Stimulated activated CD8-positive, alpha-beta memory T cell treated with anti-CD3 and anti-CD28 coated beads, Interleukin-7, amount 100 ng/mL, for 24 hours (primary cell): ENCODE results near the gene KCTD1.

ENCODE experiments used
- DNase-seq: peaks from one replicate; pipeline ENCODE4 v3.0.0-alpha.2; 2020; ENCODE audit warnings: low read depth

The KCTD1 gene

DNA sequence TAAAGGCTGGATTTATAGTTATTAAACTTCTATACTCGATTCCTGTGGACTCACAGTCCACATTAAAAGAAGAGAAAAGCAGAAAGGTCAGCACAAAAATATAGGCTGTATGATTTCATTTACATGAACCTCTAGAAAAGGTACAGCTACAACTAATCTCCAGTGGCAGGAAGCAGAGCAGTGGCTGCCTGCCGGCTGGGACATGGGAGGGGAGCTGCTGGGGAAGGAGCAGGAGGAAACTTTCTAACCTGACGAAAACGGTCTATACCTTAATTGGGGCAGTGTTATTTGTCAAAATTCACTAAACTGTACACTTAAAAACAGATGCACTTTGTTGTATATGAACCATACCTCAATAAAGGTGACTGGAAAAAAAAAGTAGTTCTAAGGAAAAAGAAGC, 26.7 kb downstream of the KCTD1 start:
- DNase-seq: no peak

DNA sequence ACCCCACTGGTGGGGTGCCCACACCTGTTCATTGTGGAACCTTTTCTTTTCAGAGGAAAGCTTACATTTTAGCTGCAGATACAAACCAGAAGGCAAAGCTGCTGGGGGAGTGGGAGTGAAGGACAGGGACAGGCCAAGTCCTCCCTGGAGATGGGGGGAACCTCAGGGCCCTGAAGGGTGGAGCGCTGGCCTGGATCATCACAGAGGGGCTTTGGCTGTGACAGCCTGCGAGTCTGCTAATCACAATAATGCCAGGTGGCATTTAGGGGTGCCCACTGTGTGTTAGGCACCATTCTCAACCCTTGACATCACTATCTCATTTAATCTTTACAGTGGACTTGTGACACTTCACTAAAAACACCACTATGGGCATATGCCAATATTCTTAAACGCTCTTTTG, 27.4 kb downstream of the KCTD1 start:
- DNase-seq: no peak

DNA sequence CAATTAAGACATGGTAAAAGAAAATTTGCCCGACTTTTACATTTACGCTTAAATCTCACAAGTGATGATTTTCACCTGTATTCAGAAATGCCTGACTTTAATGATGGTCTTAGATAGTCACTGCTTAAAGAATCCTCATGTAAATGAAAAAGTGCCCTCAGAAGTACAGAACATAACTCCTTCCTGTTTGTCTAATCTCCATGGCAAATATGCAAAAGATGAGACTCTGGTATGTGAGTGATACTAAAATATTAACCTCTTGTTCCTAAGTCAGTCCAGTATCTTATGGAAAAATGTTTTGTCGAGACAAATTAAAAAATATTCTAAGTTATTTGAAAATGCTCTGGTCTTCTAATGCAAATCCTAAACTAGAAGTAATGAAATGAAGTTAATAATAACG, 29.2 kb downstream of the KCTD1 start:
- DNase-seq: no peak

DNA sequence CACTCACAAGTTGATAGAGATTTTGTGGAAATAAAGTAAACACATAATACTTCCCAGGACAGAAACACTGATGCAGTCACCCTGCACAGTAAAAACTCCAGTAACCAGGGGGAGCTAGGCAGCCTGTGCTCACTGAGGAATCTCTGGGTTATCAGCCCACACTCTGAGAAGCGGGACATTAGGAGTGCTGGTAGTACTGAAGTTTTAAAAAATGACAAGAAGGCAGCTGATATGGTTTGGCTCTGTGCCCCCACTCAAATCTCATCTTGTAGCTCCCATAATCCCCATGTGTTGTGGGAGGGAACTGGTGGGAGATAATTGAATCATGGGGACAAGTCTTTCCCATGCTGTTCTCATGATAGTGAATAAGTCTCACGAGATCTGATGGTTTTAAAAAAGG, 31.4 kb downstream of the KCTD1 start:
- DNase-seq: no peak

DNA sequence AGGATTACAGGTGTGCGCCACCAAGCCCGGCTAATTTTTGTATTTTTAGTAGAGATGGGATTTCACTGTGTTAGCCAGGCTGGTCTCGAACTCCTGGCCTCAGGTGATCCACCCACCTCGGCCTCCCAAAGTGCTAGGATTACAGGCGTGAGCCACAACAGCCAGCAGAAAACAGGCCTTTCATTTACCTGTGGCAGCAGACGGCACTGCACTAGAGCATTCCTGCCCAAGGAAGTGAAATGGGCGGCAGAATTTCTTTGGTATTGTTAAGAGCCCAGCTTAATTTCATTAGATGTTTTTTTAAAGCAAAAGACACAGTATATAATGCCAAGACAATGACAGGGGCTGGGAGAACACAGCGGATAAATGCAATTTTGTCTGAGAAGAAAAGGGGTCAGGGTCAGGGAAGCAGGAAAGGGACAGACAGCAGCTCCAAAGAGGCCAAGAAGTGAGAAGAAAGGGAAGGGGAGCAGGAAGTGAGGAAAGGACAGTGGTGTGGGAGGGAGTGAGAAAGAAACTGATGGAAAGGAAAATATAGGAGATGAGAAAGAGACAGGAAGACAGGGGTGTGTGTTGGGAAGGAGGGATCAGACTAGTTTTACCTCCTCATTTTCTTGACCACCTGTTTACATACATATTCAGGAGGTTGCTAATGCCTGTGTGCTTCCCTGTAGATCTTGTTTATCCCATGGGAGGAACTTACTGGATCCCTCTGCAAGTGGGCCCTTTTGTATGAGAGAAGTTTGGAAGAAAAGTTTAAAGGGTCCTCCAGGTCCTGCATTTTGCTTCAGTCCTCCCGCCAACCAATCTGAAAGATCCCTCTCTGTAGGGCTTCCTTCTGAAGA, 32.5 kb downstream of the KCTD1 start:
- DNase-seq: no peak

DNA sequence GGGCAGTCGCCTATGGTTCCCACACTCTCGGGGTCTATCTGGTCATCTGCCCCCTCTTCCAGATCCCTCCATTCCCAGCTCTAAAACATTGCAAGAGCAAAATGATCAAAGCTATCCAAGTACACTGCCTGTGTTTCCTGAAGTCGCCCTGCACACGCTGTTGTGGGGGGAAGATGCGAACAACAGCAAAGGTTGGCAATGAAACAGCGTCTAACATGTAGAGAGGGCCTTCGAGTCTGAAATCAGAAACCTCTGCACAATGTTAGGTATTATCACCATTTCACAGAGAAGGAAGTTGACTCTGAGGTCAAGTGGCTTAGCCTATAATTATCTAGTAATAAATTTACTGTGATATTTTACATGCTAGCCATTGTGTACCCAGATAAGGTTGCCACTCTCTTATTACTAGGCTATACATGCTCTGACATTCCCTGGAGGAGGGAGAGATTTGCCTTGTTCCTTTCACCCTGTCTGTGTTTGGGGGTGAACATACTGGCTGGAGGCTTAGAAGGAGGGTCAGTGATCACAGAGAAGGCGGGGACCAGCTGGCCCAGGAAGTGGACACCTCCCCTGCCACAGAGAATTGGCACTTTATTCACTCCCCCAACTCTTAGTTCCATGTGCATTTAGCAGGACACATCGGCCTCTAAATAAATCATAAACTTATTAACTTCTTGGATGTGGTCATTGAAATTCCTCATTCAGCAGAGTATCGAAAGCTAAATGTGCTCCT, 36.8 kb downstream of the KCTD1 start:
- no peak for DNase-seq

DNA sequence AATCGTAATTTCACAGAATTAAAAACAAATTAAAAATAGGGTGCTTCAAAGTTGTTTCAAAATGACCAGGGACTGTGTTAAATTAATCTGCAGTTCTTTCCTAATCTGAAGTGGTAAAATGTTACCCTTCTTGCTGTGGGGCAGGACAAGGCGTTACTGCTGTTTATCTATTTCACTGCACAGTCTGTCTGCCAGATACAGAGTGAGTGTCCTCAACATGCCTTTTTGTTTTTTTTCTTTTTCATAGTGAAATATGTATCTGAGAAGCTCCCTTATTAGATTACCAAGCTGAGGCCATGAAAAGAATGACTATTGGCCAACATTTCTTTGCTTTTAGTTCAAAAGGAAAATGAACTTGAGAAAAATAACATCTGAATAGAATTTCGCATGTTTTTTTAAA, 38.0 kb downstream of the KCTD1 start:
- DNase-seq: no peak

DNA sequence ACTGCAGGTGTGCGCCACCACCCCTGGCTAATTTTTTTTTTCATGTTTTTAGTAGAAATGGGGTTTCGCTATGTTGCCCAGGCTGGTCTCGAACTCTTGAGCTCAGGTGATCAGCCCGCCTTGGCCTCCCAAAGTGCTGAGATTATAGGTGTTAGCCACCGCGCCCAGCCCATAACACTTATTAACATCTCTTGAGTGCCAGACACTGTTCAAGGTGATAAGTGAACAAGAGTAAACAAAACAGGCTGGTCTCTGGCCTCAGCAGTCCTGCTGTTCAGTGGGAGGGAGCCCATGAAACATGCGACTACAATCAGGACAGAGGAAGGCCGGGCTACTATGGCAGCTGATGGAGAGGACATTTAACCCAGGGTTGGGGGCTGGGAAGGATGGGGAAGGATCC, 42.3 kb downstream of the KCTD1 start:
- no peak for DNase-seq

DNA sequence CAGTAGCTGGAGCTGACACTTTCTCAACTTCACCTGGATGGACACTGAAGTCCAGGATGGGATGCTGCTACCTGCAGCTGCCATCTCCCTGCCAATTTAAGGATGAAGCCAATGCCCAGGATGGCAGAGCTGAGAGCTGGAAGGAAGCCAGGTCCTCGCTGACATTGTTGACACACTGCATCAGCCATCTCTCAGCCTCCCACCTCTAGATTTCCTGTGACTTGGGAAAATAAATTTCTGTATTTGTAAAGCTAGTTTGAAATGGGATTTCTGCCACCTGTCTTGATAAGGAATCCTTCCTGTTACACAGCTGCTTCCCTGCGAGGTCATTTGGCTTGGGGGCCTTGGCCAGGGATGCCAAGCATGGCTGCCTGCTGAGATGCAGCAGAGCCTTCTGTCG, 43.5 kb downstream of the KCTD1 start:
- no peak for DNase-seq

DNA sequence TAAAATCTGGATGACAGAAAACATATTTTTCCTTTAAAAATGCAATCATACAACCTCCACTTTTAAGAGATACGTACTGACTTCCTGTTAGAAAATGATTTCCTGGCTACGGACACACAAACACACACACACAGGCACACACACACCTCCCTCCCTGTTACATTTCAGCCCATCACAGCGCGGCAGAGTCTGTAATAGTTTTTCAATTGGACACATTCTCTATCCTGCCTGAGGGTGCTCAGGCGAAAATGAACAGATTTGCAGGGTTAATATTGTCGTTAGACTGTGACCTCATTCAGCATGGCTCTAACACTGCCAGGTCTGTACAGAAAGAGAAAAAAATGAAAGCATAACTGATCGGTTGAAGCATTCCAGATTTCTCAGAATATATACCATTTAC, 45.0 kb downstream of the KCTD1 start:
- DNase-seq: no peak

DNA sequence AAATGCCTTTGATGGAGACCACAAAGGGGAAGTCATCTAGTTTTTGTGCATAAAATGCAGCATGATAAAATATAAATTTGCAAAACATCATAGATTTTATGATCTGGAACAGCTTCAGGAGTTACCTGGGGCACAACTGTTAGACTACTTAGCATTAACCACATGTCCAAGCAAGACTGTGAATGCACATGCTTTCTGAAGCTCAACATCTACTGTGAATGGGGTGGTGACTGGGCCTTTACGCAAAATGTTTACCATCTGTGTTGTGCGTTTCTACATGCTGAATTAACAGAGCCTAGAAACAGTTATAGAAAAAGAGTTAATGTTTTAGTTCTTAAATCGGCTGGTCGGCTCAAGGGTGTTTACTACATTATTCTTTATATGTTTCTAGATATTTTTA, 45.5 kb downstream of the KCTD1 start:
- DNase-seq: no peak

DNA sequence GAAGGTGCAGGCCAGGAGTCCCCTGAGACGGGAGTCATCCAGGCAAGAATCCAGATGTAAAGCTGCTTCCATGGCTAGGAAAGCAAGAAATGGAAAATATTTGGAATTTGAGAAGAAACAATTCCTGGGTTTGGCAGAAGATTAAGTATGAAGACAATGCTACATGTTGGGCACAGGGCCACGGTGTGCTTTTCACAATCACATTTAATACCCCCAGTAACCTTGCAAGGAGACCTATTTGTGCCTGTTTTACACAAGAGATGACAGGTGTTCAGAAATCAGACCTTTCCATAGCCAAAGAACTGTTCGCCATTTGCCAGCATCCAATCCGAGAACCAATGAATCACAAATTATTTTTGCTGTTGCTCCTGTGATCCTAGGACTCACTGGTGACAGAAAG, 50.5 kb downstream of the KCTD1 start:
- DNase-seq: no peak

DNA sequence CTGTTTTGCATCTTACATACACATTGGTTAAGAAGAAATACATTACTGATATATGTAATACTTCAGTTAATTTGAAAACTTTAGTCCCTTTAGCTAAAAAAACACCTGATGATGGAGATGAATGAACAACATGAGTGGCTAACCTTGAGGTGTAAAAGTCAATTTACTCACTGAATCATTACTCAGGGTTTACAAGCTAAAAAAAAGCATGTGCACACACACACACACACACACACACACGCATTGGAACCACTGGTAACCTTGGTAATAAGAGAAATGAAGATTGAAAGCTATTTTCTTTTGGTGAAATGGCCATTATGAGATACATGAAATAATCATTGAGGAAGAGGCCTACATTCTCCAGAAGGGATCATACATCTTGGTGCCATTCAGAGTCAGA, 51.8 kb downstream of the KCTD1 start:
- no peak for DNase-seq

DNA sequence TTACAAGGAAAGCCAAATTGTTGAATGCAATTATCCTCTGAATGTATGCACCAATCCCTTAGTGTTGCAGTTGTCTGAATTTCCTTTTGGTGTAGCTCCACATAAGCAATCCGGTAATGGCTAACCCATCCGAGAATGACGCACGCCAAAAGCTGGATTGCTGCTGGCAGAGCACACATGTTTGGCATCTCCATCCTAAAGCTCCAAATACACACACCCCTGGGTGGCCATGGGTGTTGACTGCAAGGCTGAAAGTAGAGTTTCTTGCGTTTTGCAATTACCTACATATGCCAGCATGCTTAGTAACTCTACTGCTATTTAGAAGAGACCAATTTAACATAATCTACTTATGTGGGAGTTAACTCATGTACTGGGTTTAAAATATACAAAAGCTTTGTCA, 53.1 kb downstream of the KCTD1 start:
- DNase-seq: no peak

DNA sequence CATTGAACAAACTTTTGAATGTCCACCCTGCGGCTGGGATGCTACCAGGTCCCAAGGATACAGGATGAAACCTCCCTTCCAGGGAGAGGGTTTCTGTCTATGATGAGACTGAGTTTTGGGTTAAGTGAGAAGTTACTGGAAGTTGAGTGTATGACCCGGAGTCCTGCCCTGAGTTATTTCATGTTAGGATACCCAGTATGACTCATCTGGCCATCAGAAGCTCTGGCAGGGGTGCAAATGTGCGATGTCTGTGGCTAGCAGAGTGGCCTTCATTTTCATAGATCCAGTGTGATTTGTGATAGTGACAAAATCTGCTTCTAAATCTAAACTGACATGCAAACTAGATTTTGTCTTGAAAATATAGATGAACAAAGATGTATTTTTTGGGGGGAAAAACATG, 55.3 kb downstream of the KCTD1 start:
- DNase-seq: no peak

DNA sequence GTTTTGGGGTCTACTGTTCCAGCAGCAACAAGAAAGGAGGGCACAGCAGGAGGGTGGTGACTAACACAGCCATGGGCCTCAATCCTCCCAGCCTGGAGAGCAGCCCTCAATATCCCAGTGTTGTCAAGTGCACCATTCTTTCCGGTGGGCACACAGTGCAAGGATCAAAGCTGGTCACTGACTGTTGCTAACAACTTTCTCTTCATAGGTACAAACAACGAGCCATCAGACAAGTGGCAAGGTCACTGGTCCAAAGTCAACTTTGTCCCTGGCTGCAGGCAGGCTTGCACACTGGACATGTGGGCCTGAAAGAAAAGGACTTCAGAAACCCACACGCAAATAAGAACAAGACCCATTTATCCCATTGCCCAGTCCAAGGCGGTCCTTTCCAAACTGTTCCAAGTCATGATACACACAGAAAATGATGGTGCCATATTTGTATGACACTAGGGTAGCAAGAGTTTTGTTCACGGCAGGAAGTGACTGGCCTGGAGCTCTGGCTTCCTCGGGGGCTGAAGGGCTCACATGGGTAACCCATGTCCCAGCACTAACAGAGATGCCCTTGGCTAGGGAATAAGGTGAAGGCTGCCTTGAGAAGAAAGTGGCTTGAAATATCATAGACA, 57.0 kb downstream of the KCTD1 start:
- no peak for DNase-seq

DNA sequence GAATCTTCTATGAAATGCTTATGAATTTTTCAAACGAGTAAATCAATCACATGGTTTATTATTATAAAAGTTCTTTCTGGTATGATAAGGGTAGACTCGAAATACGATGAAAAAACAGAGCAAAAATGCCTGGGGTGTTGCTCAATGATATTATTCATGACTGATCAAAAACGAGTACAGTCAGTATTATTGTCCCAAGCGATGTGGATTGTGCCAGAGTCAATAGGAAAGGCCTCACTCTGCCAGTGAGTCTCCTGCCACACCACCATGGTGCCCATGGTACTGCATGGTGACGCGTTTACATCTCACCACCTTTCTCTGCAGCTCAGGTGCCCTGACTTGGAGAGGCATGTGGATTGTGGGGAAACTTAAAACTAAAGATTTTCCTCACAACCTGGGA, 58.5 kb downstream of the KCTD1 start:
- no peak for DNase-seq

DNA sequence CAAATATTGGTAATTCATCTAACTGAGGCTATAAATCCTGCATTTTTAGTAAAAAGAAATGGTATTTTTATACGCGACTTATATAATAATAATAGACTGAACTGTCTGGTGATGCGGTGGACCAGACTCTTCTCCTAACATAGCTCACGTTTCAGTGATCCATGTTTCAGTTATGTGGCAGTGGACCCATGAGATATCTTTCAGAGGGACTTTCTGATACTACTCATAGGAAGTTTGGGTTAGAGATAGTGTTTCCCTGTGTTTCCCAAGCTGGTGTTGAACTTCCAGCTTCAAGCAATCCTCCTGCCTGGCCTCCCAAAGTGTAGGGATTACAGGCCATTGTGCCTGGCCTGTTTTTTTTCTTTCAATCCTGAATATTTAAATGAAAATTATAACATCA, 59.2 kb downstream of the KCTD1 start:
- no peak for DNase-seq

DNA sequence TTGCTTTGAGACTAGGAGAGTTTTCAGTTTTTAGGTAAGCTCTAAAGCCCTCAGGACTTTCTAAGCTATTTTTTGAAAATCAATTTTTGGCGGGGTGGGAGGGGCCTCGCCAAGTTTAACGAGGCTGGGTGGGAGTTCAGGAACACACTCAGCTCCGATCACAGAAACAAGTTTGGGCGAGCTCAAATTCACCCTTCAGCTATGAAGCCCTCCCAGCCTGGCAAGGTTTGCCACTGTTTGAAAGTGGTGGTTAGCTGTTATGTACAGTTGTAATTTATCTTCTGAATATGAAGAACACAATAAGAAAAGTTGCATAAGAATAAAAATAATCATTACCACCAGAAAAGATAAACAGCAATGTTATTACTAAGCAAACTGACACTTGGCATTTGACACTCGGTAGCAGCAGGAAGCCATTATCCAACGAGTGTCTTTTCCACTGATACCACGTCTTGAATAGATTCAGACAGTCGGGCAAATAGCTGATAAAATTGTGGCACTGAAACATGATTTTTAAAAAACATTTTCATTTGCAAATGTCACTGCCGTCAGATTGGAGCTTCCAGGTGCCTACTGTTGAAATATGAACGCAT, 59.8 kb downstream of the KCTD1 start:
- DNase-seq: no peak

DNA sequence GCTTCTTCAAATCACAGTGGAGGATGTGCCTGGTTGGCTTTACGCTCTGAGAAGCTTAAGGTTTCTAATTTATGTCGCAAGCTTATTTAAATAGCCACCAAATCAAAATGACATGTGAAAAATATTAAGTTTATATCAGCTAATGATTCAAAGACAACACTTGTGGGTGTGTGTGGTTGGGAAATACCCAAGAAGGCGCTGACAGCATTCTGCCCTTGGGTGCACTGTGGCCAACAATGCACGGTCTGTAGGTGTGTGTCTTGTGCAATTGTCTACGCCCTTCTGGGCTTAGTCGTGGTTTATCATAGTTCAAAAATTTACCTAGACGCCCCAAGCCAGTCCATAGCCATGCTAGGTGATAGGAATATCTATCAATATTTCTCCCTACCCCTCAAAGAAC, 60.9 kb downstream of the KCTD1 start:
- no peak for DNase-seq

DNA sequence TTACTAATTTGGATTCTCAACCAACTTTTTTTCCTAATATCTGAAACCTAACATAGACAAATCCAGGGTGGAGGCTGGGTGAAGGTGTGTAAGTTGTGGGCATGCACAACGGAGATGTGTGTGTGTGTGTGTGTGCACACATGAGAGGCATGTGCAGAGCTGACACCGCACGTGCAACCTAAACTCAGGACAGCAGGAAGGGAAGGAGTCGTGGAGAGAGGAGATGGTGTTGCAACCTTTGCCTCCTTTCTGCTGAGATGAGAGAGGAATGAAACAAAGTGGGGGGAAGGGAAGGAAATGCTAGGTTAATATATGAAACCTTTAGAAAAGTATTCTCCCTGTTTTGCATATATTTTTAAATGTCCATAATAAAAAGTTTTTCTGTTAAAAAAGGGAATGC, 64.7 kb downstream of the KCTD1 start:
- no peak for DNase-seq

DNA sequence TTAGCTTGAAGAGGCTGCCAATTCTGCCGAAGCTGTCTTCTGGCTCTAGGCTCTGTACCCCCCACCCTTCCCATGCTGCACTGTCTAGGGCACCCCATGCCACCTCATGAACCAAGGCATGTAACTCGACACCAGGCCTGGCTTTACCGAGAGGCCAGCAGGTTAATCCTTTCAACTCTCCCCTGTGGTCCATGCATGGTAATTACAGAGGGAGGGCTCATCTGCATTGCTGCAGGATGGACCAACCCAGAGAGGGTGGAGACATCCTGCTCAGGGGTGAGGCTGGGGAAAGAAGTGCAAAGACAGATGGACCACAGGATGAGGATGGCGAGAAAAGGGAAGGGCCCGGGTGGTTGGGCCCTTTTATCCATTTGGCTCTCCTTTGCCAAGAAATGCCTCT, 65.8 kb downstream of the KCTD1 start:
- DNase-seq: no peak
